Endothelial cell of hepatic sinusoid (primary cell): ENCODE measurements around the gene SGF29.
"Not testable (repeated sequence)": the region's sequence is repeated elsewhere in the genome, so short reads cannot be mapped to it uniquely, and the experiment has no call there.

Experiments
- in situ Hi-C: cut with HindIII; loops from 2 replicates; pipeline ENCODE4 v1.10.0; 2017; ENCODE audit warnings: low sequenced_read_pairs

SGF29 gene

GRCh38 chr16:28608867-28609596, 55.3 kb downstream of the SGF29 start:
- in situ Hi-C loops = not testable (repeated sequence)

GRCh38 chr16:28609631-28610594, 56.2 kb downstream of the SGF29 start, which contains the start of gene SULT1A1:
TSS of gene SULT1A1 (minus strand) at chr16:28610044. CDS start at chr16:28608855, 1,189 bp downstream.
- in situ Hi-C loops = no loop called here

- in situ Hi-C loops = no loop called here
These were observed 57.0 kb downstream of the SGF29 start for GRCh38 chr16:28610595-28611191.

GRCh38 chr16:28612359-28613280, 58.9 kb downstream of the SGF29 start:
- in situ Hi-C loops = not testable (repeated sequence)

- in situ Hi-C loops = not testable (repeated sequence)
These were observed 60.2 kb downstream of the SGF29 start for GRCh38 chr16:28613912-28614311.

- in situ Hi-C loops = not testable (repeated sequence)
These were observed 60.8 kb downstream of the SGF29 start for GRCh38 chr16:28614561-28614960.

- in situ Hi-C loops = not testable (repeated sequence)
These were observed 61.9 kb downstream of the SGF29 start for GRCh38 chr16:28615486-28616223.

GRCh38 chr16:28616224-28616577, 62.5 kb downstream of the SGF29 start:
- in situ Hi-C loops = not testable (repeated sequence)

GRCh38 chr16:28616636-28617035, 62.9 kb downstream of the SGF29 start:
- in situ Hi-C loops = no loop called here

GRCh38 chr16:28617874-28618273, 64.2 kb downstream of the SGF29 start:
- in situ Hi-C loops = no loop called here

GRCh38 chr16:28620316-28620715, 66.6 kb downstream of the SGF29 start:
- in situ Hi-C loops = not testable (repeated sequence)

- in situ Hi-C loops = no loop called here
These were observed 67.9 kb downstream of the SGF29 start for GRCh38 chr16:28621481-28622155.

- in situ Hi-C loops = not testable (repeated sequence)
These were observed 68.9 kb downstream of the SGF29 start for GRCh38 chr16:28622532-28623171.

GRCh38 chr16:28623172-28623711, 69.5 kb downstream of the SGF29 start:
- in situ Hi-C loops = no loop called here

GRCh38 chr16:28630905-28631304, 77.2 kb downstream of the SGF29 start:
- in situ Hi-C loops = not testable (repeated sequence)

- in situ Hi-C loops = not testable (repeated sequence)
These were observed 82.5 kb downstream of the SGF29 start for GRCh38 chr16:28636093-28636823.

GRCh38 chr16:28637765-28638164, 84.0 kb downstream of the SGF29 start, which contains the start of gene NPIPB8:
TSS of gene NPIPB8 (plus strand) at chr16:28638065. CDS start at chr16:28638361, 296 bp downstream.
- in situ Hi-C loops = not testable (repeated sequence)
